DMS 273 (cell line): ENCODE data around the gene GADL1.

Experiments
- DNase-seq: peaks from one replicate; lab custom pipeline; 2025; ENCODE audit not compliant: unreplicated experiment; lab: John Stamatoyannopoulos, UW

GADL1 gene

GRCh38 chr3:30813734-30814133, 80.7 kb downstream of the GADL1 start:
- no peak for DNase-seq

- no peak for DNase-seq
Measured at GRCh38 chr3:30811151-30811795, 83.2 kb downstream of the GADL1 start.

- DNase-seq, result no peak
Measured at GRCh38 chr3:30810625-30811024, 83.8 kb downstream of the GADL1 start.

- DNase-seq, result no peak
Measured at GRCh38 chr3:30805695-30806094, 88.8 kb downstream of the GADL1 start.

GRCh38 chr3:30804984-30805383, 89.5 kb downstream of the GADL1 start:
- no peak for DNase-seq

- no peak for DNase-seq
Measured at GRCh38 chr3:30795176-30795575, 99.3 kb downstream of the GADL1 start.

- DNase-seq, result no peak
Measured at GRCh38 chr3:30793740-30794139, 100.7 kb downstream of the GADL1 start.

- no peak for DNase-seq
Measured at GRCh38 chr3:30790150-30790549, 104.3 kb downstream of the GADL1 start.

- DNase-seq, result no peak
Measured at GRCh38 chr3:30786365-30786764, 108.1 kb downstream of the GADL1 start.

- DNase-seq, result peak; percentile 44
Measured at GRCh38 chr3:30779686-30780287, 114.7 kb downstream of the GADL1 start.

- DNase-seq, result no peak
Measured at GRCh38 chr3:30778933-30779332, 115.5 kb downstream of the GADL1 start.

GRCh38 chr3:30777426-30778113, 116.9 kb downstream of the GADL1 start:
- DNase-seq, result no peak

GRCh38 chr3:30776186-30776815, 118.2 kb downstream of the GADL1 start:
- no peak for DNase-seq

- DNase-seq, result no peak
Measured at GRCh38 chr3:30775040-30775439, 119.4 kb downstream of the GADL1 start.

- DNase-seq, result no peak
Measured at GRCh38 chr3:30774062-30774461, 120.4 kb downstream of the GADL1 start.

GRCh38 chr3:30770387-30770786, 124.1 kb downstream of the GADL1 start:
- DNase-seq, result no peak

- DNase-seq, result peak; percentile 77
Measured at GRCh38 chr3:30768703-30769550, 125.5 kb downstream of the GADL1 start.

- DNase-seq, result no peak
Measured at GRCh38 chr3:30768046-30768445, 126.4 kb downstream of the GADL1 start.

GRCh38 chr3:30766522-30766921, 127.9 kb downstream of the GADL1 start:
- no peak for DNase-seq

GRCh38 chr3:30764891-30765290, 129.6 kb downstream of the GADL1 start:
- DNase-seq, result no peak

GRCh38 chr3:30764281-30764680, 130.2 kb downstream of the GADL1 start:
- DNase-seq, result no peak
